COLO829 (cell line): ENCODE results near the gene SPDYE18.
"Not testable (repeated sequence)": the region's sequence is repeated elsewhere in the genome, so short reads cannot be mapped to it uniquely, and the experiment has no call there.

Source experiments
- DNase-seq: peaks from one replicate; pipeline ENCODE4 v3.0.0; 2012; ENCODE audit warnings: low spot score

SPDYE18 gene

GRCh38 chr7:77005461-77006057, 56.8 kb downstream of the SPDYE18 start:
- not testable (repeated sequence) for DNase-seq

GRCh38 chr7:77004151-77004550, 58.2 kb downstream of the SPDYE18 start:
- not testable (repeated sequence) for DNase-seq

GRCh38 chr7:77003241-77003640, 59.1 kb downstream of the SPDYE18 start:
- not testable (repeated sequence) for DNase-seq

- DNase-seq: not testable (repeated sequence)
Observed at GRCh38 chr7:77002678-77003233, 59.6 kb downstream of the SPDYE18 start.

GRCh38 chr7:77002104-77002503, 60.3 kb downstream of the SPDYE18 start:
- DNase-seq: not testable (repeated sequence)
